Activated naive CD4-positive, alpha-beta T cell treated with anti-CD3 and anti-CD28 coated beads, Interleukin-2, amount 50 U/mL, for 24 hours (primary cell): ENCODE results near the gene SETSIP.
A peak's percentile ranks its signal among the peaks of the same experiment; 100 is the strongest.

Source experiments
- H3K27ac Mint-ChIP-seq: one replicate; pipeline ENCODE4 v1.8.0; 2021; ENCODE audit warnings: mild to moderate bottlenecking, mixed read lengths
- H3K27me3 Mint-ChIP-seq: one replicate; pipeline ENCODE4 v1.8.0; 2021; ENCODE audit warnings: mixed read lengths
- H3K36me3 Mint-ChIP-seq: one replicate; pipeline ENCODE4 v1.8.0; 2021; ENCODE audit warnings: mixed read lengths
- H3K4me1 Mint-ChIP-seq: one replicate; pipeline ENCODE4 v1.8.0; 2021; ENCODE audit warnings: mixed read lengths
- H3K4me3 Mint-ChIP-seq: one replicate; pipeline ENCODE4 v1.8.0; 2021; ENCODE audit warnings: mild to moderate bottlenecking, mixed read lengths
- H3K9me3 Mint-ChIP-seq: one replicate; pipeline ENCODE4 v1.8.0; 2021; ENCODE audit warnings: mixed read lengths

The SETSIP gene

GRCh38 chr1:92075311-92075710 lies at the start of gene SETSIP:
TSS of gene SETSIP (minus strand) at chr1:92075411. CDS start at chr1:92075411, 0 bp downstream.
- H3K36me3 Mint-ChIP-seq: no peaks in the 10 kb centered on the region
- peaks cover 5% of the 10 kb centered on the region for H3K4me1 Mint-ChIP-seq
- H3K27ac Mint-ChIP-seq: no peak within 1 kb of the TSS
- no peaks in the 10 kb centered on the region for H3K9me3 Mint-ChIP-seq
- H3K27me3 Mint-ChIP-seq: no peaks in the 10 kb centered on the region
- H3K4me3 Mint-ChIP-seq: no peak within 1 kb of the TSS

- peak overlapping the region; percentile 5 for H3K27ac Mint-ChIP-seq
- peak overlapping the region; percentile 16 for H3K4me3 Mint-ChIP-seq
Observed at GRCh38 chr1:92123868-92124267, 48.7 kb upstream of the SETSIP start.

DNA sequence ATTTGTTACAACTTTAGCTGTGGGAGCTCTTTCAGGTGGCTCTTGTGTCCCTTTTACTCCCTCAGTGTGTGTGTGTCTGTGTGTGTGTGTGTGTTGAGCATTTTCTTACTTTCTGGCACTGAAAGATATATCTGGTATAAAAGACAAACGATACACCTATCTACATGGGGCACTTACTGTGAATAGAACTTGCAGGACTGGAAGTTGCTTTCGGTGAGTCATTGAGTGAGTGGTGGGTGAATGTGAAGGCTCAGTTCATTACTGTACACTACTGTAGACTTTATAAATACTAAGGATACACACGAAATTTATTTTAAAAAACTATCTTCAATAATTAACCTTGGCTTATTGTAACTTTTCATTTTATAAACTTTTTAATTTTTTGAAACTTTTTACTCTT lies 43.6 kb upstream of the SETSIP start:
- no peak overlapping the region for H3K4me3 Mint-ChIP-seq
- H3K9me3 Mint-ChIP-seq: no peaks in the 10 kb centered on the region
- H3K27ac Mint-ChIP-seq: no peak overlapping the region
- peaks cover 1% of the 10 kb centered on the region for H3K36me3 Mint-ChIP-seq
- H3K27me3 Mint-ChIP-seq: no peaks in the 10 kb centered on the region
- H3K4me1 Mint-ChIP-seq: peaks cover 21% of the 10 kb centered on the region

More at GRCh38 chr1:92123868-92124267, 48.7 kb upstream of the SETSIP start:
- Mint-ChIP-seq H3K27me3 (no peaks in the 10 kb centered on the region), H3K36me3 (peaks cover 9% of the 10 kb centered on the region), H3K9me3 (no peaks in the 10 kb centered on the region), H3K4me1 (peaks cover 16% of the 10 kb centered on the region)

DNA sequence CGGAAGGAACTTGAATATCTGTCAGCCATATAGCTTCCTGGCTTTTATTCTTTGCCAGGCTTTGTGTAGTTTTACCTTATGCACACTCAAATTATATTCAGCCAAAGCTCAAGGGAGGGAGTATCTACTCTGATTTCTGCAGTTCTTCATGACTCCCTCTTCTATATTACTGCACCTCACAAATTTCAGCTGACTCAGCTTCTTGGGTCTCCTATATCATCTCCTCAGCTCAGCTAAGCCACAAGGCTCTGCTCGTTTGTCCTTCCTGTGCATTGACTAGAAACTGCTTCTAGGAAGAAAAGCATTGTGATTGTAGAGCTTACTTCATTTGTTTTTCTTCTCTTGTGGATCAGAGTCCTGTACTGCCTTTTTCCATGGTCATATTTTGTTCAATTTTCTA lies 42.3 kb upstream of the SETSIP start:
- no peaks in the 10 kb centered on the region for H3K9me3 Mint-ChIP-seq
- no peak overlapping the region for H3K27ac Mint-ChIP-seq
- H3K4me3 Mint-ChIP-seq: no peak overlapping the region
- no peaks in the 10 kb centered on the region for H3K27me3 Mint-ChIP-seq
- peaks cover 4% of the 10 kb centered on the region for H3K36me3 Mint-ChIP-seq
- H3K4me1 Mint-ChIP-seq: peaks cover 11% of the 10 kb centered on the region

- no peaks in the 10 kb centered on the region for H3K27me3 Mint-ChIP-seq
- no peaks in the 10 kb centered on the region for H3K4me1 Mint-ChIP-seq
- H3K9me3 Mint-ChIP-seq: no peaks in the 10 kb centered on the region
- no peak overlapping the region for H3K4me3 Mint-ChIP-seq
- peaks cover 15% of the 10 kb centered on the region for H3K36me3 Mint-ChIP-seq
- H3K27ac Mint-ChIP-seq: no peak overlapping the region
Observed at GRCh38 chr1:92108631-92109030, 33.4 kb upstream of the SETSIP start.

GRCh38 chr1:92105546-92106081 lies 30.4 kb upstream of the SETSIP start:
- Mint-ChIP-seq H3K27me3 (no peaks in the 10 kb centered on the region), H3K4me3 (no peak overlapping the region), H3K9me3 (no peaks in the 10 kb centered on the region), H3K36me3 (peaks cover 19% of the 10 kb centered on the region), H3K4me1 (no peaks in the 10 kb centered on the region), H3K27ac (no peak overlapping the region)

GRCh38 chr1:92096317-92096716 lies 21.1 kb upstream of the SETSIP start:
- H3K9me3 Mint-ChIP-seq: no peaks in the 10 kb centered on the region
- no peak overlapping the region for H3K27ac Mint-ChIP-seq
- peaks cover 8% of the 10 kb centered on the region for H3K4me1 Mint-ChIP-seq
- H3K4me3 Mint-ChIP-seq: no peak overlapping the region
- peaks cover 26% of the 10 kb centered on the region for H3K36me3 Mint-ChIP-seq
- no peaks in the 10 kb centered on the region for H3K27me3 Mint-ChIP-seq

DNA sequence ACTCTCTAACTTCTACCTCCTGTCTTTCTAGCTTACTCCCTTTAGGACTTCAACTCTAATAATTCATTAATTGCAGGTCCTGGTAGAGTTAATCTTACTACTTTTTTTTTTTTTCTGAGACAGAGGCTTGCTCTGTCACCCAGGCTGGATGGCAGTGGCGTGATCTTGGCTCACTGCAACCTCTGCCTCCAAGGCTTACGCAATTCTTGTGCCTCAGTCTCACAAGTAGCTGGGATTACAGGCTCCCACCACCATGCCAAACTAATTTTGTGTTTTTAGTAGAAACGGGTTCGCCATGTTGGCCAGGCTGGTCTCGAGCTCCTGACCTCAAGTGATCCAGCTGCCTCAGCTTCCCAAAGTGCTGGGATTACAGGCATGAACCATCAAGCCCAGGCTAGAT lies 20.7 kb upstream of the SETSIP start:
- Mint-ChIP-seq H3K27me3 (no peaks in the 10 kb centered on the region), H3K4me1 (peaks cover 8% of the 10 kb centered on the region), H3K4me3 (no peak overlapping the region), H3K36me3 (peaks cover 24% of the 10 kb centered on the region), H3K27ac (no peak overlapping the region), H3K9me3 (no peaks in the 10 kb centered on the region)

DNA sequence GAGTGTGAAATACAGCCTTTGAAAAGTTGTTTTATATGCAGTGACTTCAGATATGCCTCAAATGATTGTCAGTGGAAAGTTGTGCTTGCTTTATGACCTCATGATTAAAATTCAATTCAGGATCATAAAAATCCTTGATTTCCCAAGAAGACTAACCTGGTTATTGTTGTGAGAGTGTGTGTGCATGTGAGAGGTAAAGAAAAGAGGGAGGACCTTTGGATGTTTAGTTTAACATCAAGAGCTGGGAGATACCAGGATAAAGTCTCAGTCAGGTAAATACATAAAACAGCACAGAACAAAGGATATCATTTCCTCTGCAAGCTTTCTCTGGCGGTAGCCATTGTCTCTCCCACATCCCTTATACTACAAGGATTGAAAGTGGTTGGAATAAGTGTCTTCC lies 19.4 kb upstream of the SETSIP start:
- no peaks in the 10 kb centered on the region for H3K27me3 Mint-ChIP-seq
- H3K36me3 Mint-ChIP-seq: peaks cover 28% of the 10 kb centered on the region

DNA sequence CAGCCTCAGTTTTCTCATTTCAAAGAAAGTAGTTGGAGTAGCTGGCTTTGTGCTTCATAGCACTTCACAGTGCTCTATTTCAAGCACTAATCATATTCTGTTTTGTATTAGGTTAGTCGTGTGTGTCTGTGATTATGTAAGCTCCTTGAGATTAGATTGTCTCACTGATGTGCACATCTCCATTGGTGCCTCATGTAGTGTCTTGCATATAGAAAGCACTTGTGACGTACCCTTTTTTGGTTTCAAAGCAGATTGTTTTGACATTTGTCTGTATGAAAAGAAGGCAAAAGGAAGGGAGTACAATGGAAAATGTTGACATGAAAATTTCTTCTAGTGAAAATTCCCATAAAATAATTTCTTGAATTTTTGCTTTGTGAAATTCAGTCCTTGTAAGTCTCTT lies 18.9 kb upstream of the SETSIP start:
- Mint-ChIP-seq H3K27me3 (no peaks in the 10 kb centered on the region), H3K4me1 (peaks cover 8% of the 10 kb centered on the region), H3K36me3 (peaks cover 30% of the 10 kb centered on the region), H3K9me3 (no peaks in the 10 kb centered on the region), H3K27ac (no peak overlapping the region), H3K4me3 (no peak overlapping the region)

More for the DNA sequence above, 19.4 kb upstream of the SETSIP start:
- Mint-ChIP-seq H3K4me3 (no peak overlapping the region), H3K4me1 (peaks cover 8% of the 10 kb centered on the region), H3K9me3 (no peaks in the 10 kb centered on the region), H3K27ac (no peak overlapping the region)

DNA sequence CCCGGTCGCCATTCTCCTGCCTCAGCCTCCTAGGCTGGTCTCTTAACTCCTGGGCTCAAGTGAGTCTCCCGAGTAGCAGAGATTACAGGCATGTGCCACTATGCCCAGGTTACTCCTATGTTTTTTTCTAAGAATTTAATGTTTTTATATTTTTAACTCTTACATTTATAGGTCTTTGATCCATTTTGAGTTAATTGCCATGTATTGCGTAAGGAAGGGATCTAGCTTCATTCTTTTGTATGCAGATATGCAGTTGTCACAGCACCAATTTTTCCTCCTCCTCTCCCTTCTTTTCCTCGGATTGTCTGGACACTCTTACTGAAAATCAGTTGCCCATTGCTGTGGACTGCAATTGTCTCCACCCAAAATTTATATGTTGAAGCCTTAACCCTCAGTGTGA lies 16.4 kb upstream of the SETSIP start:
- Mint-ChIP-seq H3K27ac (no peak overlapping the region), H3K9me3 (no peaks in the 10 kb centered on the region), H3K4me1 (peaks cover 8% of the 10 kb centered on the region), H3K27me3 (no peaks in the 10 kb centered on the region), H3K4me3 (no peak overlapping the region), H3K36me3 (peaks cover 27% of the 10 kb centered on the region)

DNA sequence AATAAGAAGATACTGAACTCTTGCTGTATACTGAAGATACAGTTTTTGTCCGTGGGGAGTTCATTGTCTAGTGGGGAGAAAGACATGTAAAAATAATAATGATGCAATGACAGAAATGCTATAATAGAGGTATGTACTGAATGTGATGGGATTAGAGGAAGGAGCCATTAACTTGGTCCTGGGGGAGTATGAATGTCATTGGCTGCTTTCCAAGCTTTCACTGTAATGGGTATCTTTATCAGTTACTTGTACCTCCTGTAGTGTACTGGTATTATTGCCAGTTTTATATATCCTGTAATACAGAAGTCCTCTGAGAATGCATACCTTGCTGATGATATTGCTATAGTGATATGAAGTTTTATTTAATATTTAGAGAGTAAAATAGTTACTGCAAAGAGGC lies 12.3 kb upstream of the SETSIP start:
- Mint-ChIP-seq H3K36me3 (peaks cover 21% of the 10 kb centered on the region), H3K27me3 (no peaks in the 10 kb centered on the region), H3K9me3 (no peaks in the 10 kb centered on the region), H3K4me3 (no peak overlapping the region), H3K4me1 (peaks cover 14% of the 10 kb centered on the region), H3K27ac (no peak overlapping the region)

DNA sequence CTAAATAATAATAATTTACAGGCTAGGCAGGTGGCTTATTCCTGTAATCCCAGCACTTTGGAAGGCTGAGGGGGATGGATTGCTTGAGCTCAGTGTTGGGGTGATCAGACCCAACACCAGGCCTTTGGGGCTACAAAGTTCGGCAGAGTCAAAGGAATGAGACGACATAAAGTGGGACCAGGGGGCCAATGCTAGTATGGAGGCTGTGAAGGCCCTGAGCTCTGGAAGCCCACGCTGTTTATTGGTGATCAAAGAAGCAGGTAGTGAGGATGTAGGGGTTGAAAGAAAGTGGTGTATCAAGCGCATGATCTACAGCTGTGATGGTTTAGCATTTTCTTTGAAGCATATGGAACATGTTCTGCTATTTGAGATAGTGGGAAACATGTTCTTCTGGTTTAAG lies 10.5 kb upstream of the SETSIP start:
- Mint-ChIP-seq H3K36me3 (peaks cover 19% of the 10 kb centered on the region), H3K4me3 (no peak overlapping the region), H3K4me1 (peaks cover 24% of the 10 kb centered on the region), H3K27me3 (no peaks in the 10 kb centered on the region), H3K9me3 (no peaks in the 10 kb centered on the region), H3K27ac (no peak overlapping the region)

GRCh38 chr1:92084651-92085050 lies 9.4 kb upstream of the SETSIP start:
- Mint-ChIP-seq H3K9me3 (no peaks in the 10 kb centered on the region), H3K36me3 (peaks cover 13% of the 10 kb centered on the region), H3K27me3 (no peaks in the 10 kb centered on the region), H3K27ac (no peak overlapping the region), H3K4me3 (no peak overlapping the region), H3K4me1 (peaks cover 34% of the 10 kb centered on the region)

DNA sequence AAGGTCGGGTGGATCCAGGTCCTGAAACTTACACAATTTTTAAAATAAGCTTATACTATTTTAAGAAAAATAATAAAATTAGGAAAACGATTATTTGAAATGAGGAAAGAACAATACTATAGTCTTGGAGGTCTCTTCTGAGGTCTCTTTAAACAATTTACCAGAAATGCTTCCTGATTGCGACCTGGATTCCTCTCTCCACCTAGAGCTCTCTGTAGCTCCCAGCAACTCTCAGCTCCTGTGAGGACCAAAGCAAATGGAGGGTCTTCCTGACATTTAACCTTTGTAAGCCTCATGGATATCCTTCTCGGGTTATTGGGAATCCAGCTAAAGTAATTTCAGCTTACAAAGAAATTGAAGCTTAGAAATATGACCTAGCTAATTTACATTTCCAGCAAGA lies 5.8 kb upstream of the SETSIP start:
- Mint-ChIP-seq H3K36me3 (peaks cover 7% of the 10 kb centered on the region), H3K9me3 (no peaks in the 10 kb centered on the region), H3K4me1 (peaks cover 34% of the 10 kb centered on the region), H3K4me3 (peak overlapping the region; percentile 98), H3K27ac (peak overlapping the region; percentile 32), H3K27me3 (no peaks in the 10 kb centered on the region)

DNA sequence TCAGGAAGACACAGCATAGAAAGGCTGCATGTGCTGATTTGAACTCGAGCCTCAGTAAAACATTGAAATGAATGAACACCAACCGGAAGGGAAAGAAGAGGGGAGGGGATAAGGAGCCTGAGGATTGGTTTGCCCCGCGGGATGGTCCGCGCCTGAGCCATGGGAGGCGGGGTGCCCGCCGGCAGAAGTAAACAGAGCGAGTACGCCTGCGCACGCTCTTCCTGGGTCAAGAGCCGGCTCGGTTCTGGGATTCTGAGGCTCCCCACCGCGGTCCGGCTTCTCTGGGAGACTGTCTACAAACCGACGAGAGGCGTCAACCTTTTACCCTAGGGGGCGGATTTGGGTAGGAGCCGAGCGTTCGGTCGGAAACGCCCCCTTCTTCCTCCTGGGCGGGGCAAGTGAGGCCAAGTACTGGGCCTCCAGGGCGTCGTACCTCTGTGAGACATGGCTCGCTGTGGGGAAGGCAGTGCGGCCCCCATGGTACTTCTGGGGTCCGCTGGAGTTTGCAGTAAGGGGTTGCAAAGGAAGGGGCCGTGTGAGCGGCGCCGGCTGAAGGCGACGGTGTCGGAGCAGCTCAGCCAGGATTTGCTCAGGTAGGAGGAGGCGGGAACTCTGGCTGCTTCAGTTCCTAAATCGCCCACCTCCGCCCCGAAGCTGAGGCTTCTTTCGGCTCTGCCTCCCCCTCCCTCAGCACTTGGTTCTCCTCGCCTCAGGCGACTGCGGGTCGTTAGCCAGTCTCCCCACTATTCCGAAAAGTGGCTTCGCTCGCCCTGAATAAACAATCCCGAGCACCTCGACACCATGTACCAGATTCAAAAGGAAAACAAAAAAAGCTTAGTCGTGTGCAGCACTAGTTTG lies 5.1 kb upstream of the SETSIP start, which contains the start of gene BTBD8:
TSS of gene BTBD8 (plus strand) at position 218 of the 858 bp plus-strand sequence. CDS start at position 445, 227 bp downstream.
- Mint-ChIP-seq H3K4me3 (peak within 1 kb of the TSS; percentile 98), H3K36me3 (peaks cover 3% of the 10 kb centered on the region), H3K4me1 (peaks cover 34% of the 10 kb centered on the region), H3K27me3 (no peaks in the 10 kb centered on the region), H3K27ac (peak within 1 kb of the TSS; percentile 94), H3K9me3 (no peaks in the 10 kb centered on the region)
